Caco-2 (cell line): ENCODE measurements around the gene NHEJ1. TPM values are rescaled to one million over a fixed set of nuclear protein-coding genes. Genes with fewer than 3 reads are reported as not detected.

ENCODE experiments used
- BruUV-seq: library from RNA; stranded (reverse); fragments of 400-500 nt; replicated peaks from 2 replicates; lab custom pipeline; 2021; lab: Mats Ljungman, UMichigan
- CTCF ChIA-PET: fragments of 300-600 bp; sonication (Branson Sonifier 250); formaldehyde crosslinking; loops from one replicate; lab custom pipeline; 2022; ENCODE audit warnings: antibody characterized with exemption; lab: Charles Lee
- POLR2A ChIA-PET: fragments of 300-600 bp; sonication (Branson Sonifier 250); formaldehyde crosslinking; loops from one replicate; lab custom pipeline; 2022; ENCODE audit warnings: antibody characterized with exemption; lab: Charles Lee
- DNase-seq, 2 experiments: peaks; one replicate each; pipeline versions ENCODE4 v3.0.0 to v3.0.0-alpha.2; 2020 to 2022
- H3K27me3 ChIP-seq: replicated peaks from 2 replicates; pipeline ENCODE4 v1.6.0; 2011; ENCODE audit warnings: low read length; ENCODE audit not compliant: control insufficient read depth, insufficient read depth
- H3K36me3 ChIP-seq: 2 replicates; pipeline ENCODE4 v1.5.1; 2011; ENCODE audit warnings: low read length; ENCODE audit not compliant: control insufficient read depth, insufficient read depth
- H3K4me1 ChIP-seq: fragments of 250-450 bp; sonication (Bioruptor Pico); 2 replicates; pipeline ENCODE4 v1.5.1; 2020; ENCODE audit warnings: mild to moderate bottlenecking
- H3K4me3 ChIP-seq: 2 replicates; pipeline ENCODE4 v1.5.1; 2011; ENCODE audit warnings: low read depth, mild to moderate bottlenecking, control low read depth, low read length
- H3K9me3 ChIP-seq: fragments of 250-450 bp; sonication (Bioruptor Pico); 2 replicates; pipeline ENCODE4 v1.5.1; 2020; ENCODE audit warnings: mild to moderate bottlenecking, moderate library complexity
- H3K27ac Mint-ChIP-seq: one replicate; pipeline ENCODE4 v1.8.0; 2022; ENCODE audit warnings: mixed read lengths; ENCODE audit not compliant: unreplicated experiment
- H3K27me3 Mint-ChIP-seq: one replicate; pipeline ENCODE4 v1.8.0; 2022; ENCODE audit warnings: mixed read lengths; ENCODE audit not compliant: insufficient read depth, unreplicated experiment
- H3K36me3 Mint-ChIP-seq: one replicate; pipeline ENCODE4 v1.8.0; 2022; ENCODE audit warnings: mild to moderate bottlenecking, mixed read lengths; ENCODE audit not compliant: insufficient read depth, unreplicated experiment
- H3K4me1 Mint-ChIP-seq: one replicate; pipeline ENCODE4 v1.8.0; 2022; ENCODE audit warnings: low read depth, mixed read lengths; ENCODE audit not compliant: unreplicated experiment
- H3K4me3 Mint-ChIP-seq: one replicate; pipeline ENCODE4 v1.8.0; 2022; ENCODE audit warnings: mild to moderate bottlenecking, moderate library complexity, mixed read lengths; ENCODE audit not compliant: unreplicated experiment
- H3K9me3 Mint-ChIP-seq: one replicate; pipeline ENCODE4 v1.8.0; 2022; ENCODE audit warnings: mixed read lengths; ENCODE audit not compliant: unreplicated experiment
- intact Hi-C: fragments of 100-400 bp; cut with micrococcal nuclease; formaldehyde crosslinking; loops from one replicate; pipeline ENCODE4 v1.10.0; 2022; ENCODE audit not compliant: unreplicated experiment
- total RNA-seq: library from RNA; stranded (reverse); gene quantifications from 2 replicates; pipeline ENCODE4 v1.2.3, GENCODE V29; 2022
- TF ChIP-seq, protein P1 (sequence below), 2 experiments: fragments of 200-600 bp in 1 of 2; IDR thresholded peaks; 1 replicate in 1 of 2; 2 replicates in 1 of 2; pipeline versions ENCODE4 v1.5.1 to v1.8.0; 2011 to 2022; ENCODE audit warnings: antibody characterized with exemption in 1 of 2, control low read depth in 1 of 2, inconsistent platforms in 1 of 2, low read depth in 1 of 2, low read length in 1 of 2, mild to moderate bottlenecking in 1 of 2, moderate library complexity in 1 of 2; ENCODE audit not compliant: insufficient read depth in 1 of 2, severe bottlenecking in 1 of 2, unreplicated experiment in 1 of 2

NHEJ1 gene
- total RNA-seq, 1 experiment from 2014 or later: 29.6 TPM

DNA sequence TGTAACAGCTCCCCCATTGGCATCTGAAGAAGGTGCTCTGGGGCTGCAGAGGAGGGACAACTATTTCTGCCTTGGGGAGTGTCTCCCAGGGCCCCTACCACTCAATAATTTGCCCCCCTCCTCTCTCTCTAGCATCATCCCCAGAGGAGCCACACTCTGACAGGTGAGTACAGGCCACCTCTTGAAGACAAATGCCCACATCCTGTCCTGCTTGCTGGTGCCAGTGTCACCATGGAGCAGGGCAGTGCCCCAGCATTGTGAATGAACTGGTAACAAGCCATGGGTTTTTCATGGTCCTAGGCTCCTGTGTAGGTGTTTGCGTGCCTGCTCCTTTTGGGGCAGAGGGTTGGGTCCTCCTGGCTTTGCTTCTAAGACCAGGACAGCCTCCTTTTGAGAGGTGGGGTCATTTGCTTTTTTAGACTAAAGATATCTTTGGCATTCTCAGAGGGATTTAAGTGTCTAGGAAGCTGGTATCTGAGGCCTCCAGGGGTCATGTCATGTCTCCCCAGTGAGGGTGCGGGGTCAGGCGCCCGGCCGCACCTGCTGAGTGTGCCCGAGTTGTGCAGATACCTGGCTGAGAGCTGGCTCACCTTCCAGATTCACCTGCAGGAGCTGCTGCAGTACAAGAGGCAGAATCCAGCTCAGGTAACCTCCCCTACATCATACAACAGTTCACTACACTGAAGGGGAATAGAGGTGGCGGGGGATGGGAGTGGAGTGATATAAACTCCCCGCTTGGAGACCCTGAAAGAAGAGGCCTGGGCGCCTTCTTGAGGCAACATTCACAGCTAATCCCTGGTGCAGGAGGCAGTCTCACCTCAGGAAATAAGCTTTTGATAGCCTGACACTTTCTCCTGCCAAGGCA is 19.2 kb upstream of the NHEJ1 start:
- peak overlapping the region; percentile 90 for H3K4me3 Mint-ChIP-seq
- CTCF ChIA-PET: no interaction called here
- H3K36me3 Mint-ChIP-seq: peaks cover 39% of the 10 kb centered on the region
- Histone ChIP-seq H3K4me1 (peaks cover 12% of the 10 kb centered on the region), H3K27me3 (no peaks in the 10 kb centered on the region; the same call in 1 of the 2 replicates), H3K4me3 (no peak overlapping the region), H3K9me3 (no peaks in the 10 kb centered on the region), H3K36me3 (peaks cover 7% of the 10 kb centered on the region)
- no peak for DNase-seq
- H3K9me3 Mint-ChIP-seq: no peaks in the 10 kb centered on the region
- no TSS peak for BruUV-seq
- H3K27me3 Mint-ChIP-seq: no peaks in the 10 kb centered on the region
- TF ChIP-seq, protein P1, sequence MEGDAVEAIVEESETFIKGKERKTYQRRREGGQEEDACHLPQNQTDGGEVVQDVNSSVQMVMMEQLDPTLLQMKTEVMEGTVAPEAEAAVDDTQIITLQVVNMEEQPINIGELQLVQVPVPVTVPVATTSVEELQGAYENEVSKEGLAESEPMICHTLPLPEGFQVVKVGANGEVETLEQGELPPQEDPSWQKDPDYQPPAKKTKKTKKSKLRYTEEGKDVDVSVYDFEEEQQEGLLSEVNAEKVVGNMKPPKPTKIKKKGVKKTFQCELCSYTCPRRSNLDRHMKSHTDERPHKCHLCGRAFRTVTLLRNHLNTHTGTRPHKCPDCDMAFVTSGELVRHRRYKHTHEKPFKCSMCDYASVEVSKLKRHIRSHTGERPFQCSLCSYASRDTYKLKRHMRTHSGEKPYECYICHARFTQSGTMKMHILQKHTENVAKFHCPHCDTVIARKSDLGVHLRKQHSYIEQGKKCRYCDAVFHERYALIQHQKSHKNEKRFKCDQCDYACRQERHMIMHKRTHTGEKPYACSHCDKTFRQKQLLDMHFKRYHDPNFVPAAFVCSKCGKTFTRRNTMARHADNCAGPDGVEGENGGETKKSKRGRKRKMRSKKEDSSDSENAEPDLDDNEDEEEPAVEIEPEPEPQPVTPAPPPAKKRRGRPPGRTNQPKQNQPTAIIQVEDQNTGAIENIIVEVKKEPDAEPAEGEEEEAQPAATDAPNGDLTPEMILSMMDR (IDR thresholded peaks at IDR 0.05; ENCODE audit: insufficient read depth in 1 of 2, low read depth in 1 of 2, low read length in 1 of 2, severe bottlenecking in 1 of 2, unreplicated experiment in 1 of 2): no peak
- POLR2A ChIA-PET: no interaction called here
- H3K27ac Mint-ChIP-seq: no peak overlapping the region
- intact Hi-C loops: loop anchor here (5.0 kb wide), 1 partner anchor 97 kb away; the partner anchor contains the start of gene DNAJB2
- H3K4me1 Mint-ChIP-seq: peaks cover 8% of the 10 kb centered on the region

GRCh38 chr2:219178377-219179175 is 18.0 kb upstream of the NHEJ1 start:
- H3K4me1 Mint-ChIP-seq: peaks cover 18% of the 10 kb centered on the region
- BruUV-seq: no TSS peak
- H3K36me3 Mint-ChIP-seq: peaks cover 46% of the 10 kb centered on the region

More at GRCh38 chr2:219178377-219179175, 18.0 kb upstream of the NHEJ1 start:
- no peaks in the 10 kb centered on the region; the same call in 1 of the 2 replicates for H3K27me3 ChIP-seq
- no peaks in the 10 kb centered on the region for H3K27me3 Mint-ChIP-seq
- peak overlapping the region; percentile 90 for H3K4me3 Mint-ChIP-seq
- TF ChIP-seq, protein P1 (IDR thresholded peaks at IDR 0.05; ENCODE audit: insufficient read depth in 1 of 2, low read depth in 1 of 2, low read length in 1 of 2, severe bottlenecking in 1 of 2, unreplicated experiment in 1 of 2): peak in 1 of 2 experiments; percentile 5
- peak overlapping the region; percentile 93 for H3K4me3 ChIP-seq
- peak overlapping the region; percentile 85 for H3K27ac Mint-ChIP-seq
- no peaks in the 10 kb centered on the region for H3K9me3 ChIP-seq
- intact Hi-C loops: loop anchor here (1.0 to 5.0 kb wide), 2 partner anchors 28 to 99 kb away; partner anchors contain the start of genes DNAJB2 and ZFAND2B
- CTCF ChIA-PET: no interaction called here
- peaks cover 14% of the 10 kb centered on the region for H3K36me3 ChIP-seq
- H3K4me1 ChIP-seq: peaks cover 12% of the 10 kb centered on the region
- POLR2A ChIA-PET: no interaction called here
- DNase-seq: peak; percentile 56 to 63
- H3K9me3 Mint-ChIP-seq: no peaks in the 10 kb centered on the region
